GM20431 (cell line): Measurements from ENCODE around the gene RAB11FIP5.

Source experiments
- in situ Hi-C: fragments of 300-500 bp; cut with MseI, MboI; formaldehyde crosslinking; loops from one replicate; pipeline ENCODE4 v1.15.0; 2020; ENCODE audit warnings: low sequenced_read_pairs; ENCODE audit not compliant: unreplicated experiment

RAB11FIP5 gene

DNA sequence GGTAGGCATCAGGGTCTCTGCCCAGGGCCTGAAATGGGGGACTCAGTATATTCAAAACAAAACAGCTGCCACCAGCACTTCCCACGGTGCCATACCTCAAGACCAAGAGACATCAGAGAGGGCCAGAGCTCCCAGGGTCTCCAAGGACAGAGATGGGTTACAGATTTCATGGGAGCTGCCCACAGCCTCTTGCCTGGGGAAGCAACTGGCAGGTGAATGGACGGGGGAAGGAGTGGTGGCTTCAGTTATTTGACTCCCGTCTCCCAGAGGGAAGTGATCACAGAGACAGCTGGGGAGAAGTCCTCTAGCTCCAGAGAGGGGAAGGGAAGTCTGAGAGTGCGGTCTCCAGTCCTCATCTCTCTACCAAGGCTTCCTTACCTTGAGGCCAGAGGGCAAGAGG, 25.4 kb downstream of the RAB11FIP5 start:
- in situ Hi-C loops, result no loop called here

DNA sequence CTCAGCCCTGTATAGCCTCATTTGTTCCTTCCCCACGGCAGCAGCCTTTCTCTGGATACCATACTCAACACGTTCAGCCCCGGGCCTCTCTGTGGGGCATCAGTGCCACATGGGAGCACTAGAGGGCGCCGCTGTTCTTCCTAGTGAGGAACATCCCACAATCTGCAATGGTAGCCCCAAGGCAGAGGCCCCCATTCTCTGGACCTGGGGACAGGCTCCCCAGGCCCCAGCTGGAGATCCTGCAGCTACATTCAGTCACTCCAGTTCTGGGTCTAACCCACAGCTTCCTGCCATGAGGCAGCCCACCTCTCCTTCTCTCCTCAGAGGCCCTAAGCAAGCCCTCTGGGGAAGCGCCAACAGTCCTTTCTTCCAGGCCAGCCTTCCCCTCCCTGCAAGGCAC, 27.1 kb downstream of the RAB11FIP5 start:
- in situ Hi-C loops, result no loop called here

DNA sequence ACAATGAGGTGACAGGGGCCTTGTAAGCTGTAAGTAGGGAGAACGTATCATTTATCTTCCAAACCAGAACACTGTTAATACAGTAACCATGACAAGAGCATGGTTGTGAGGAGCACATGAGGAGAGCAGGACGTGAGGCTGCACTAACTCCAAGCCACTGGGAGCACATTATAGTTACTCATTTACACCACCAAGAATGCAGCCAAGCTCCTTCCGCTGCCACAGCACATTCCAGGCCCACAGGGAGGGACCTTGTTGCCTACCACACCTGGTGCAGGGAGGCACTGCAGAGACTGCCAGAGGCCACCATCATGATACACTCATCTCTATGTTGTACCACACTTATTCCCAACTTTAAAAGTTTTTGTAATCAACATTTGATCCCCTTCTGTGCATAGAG, 27.8 kb downstream of the RAB11FIP5 start:
- in situ Hi-C loops, result no loop called here

DNA sequence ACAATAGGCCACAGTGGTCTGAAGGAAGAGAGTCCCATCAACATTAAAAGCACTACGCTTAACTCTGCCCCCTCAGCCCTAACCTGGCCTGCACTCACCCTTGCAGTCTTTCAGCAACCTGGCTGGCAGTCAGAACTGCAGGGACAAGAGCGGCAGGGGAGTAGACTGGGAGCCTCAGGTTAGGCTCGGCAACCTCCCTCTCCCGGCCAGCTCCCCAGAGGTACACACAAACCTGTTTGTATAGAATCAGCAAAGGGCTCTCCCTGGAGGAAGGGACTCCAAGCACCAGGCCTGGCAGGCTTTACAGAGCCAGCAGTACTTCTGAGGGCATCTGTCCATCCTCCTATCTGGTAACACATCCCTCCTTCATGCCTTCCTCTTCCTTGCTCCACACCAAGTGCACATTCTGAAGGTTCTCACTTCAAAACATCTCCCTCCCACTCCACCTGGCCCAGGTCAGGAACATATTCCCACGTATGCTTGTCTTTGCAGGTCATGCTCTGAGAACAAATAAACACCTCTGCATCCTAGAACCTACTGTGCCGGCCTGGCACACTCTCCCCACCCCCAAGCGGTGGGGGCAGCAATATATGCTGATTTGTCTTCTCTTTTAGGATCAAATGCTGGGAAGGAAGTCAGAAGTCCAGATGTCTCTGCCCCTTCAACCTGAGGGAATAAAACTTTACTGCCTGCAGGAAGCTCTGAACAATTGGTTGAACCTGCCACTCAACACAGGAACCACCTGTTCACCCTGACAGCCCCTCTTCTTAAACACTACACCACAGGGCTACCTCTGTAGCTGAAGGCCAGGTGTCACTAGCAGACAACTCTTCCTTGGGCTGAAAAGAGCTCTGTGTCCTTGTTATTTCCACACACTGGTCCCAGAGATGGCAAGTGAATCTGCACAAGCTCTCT, 28.6 kb downstream of the RAB11FIP5 start:
- in situ Hi-C loops, result no loop called here

DNA sequence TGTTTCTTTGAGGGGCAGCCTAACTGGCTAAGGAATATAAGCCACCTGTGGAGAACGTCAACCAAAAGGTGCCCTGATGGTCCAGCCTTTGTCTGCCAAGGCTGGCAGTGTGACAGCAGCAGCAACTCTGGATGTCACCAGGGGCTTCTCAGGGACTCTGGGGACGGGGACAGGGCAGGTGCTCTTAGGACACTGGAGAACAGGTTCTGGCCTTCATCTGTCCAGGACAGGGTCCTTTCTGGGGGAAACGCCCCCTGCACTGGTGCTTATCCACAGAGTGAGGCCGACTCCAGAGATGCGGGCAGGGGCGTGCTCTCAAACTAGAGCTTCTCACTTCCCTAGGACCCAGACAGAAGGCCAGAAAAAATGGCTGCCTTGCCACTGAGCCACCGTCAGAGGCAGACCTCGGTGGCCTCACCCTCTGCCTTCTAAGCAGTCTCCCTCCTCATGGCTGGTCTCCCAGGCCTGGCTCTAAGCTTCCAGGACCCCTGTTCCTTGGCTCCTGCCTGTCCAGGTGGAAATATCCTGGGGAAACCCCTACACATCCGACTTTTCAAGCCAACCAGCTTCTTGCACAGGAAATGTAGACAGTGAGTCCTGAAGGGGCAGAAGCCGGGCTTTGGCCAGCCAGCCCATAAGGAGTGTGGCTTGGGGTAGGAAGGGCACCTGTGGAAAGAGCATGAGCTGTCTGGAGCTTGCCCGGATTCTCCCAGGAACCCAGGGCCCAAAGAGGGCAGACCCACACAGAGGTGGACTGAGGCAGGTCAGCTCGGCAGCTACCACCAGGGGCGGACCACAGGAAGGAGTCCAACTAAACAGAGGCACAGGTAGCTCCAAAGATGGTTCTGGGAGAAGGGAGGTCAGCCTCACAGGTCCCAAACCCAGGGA, 30.0 kb downstream of the RAB11FIP5 start:
- in situ Hi-C loops, result no loop called here

DNA sequence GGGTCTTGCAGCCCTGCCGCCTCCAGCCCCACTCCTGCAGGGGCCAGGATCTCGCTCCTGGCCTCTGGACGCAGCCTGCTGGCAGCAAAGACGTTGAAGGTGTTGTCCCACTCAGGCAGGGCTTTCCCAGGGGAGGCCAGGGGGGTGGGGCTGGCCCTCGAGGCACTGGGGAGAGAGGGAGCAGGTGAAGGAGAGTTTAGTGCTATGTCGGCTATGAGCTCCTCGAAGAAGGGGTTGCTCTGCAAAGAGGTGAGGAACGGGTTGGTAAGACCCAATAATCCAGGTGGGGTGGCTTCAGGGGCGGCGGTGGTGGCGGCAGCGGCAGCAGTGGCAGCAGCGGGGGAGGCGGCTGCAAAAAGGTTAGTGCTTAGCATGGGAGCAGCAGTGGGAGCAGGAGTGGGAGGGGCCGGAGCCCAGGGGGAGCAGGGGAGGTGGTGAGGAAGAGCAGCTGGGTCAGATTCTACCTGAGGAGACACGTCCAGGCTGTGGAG, 31.5 kb downstream of the RAB11FIP5 start:
- in situ Hi-C loops, result no loop called here

DNA sequence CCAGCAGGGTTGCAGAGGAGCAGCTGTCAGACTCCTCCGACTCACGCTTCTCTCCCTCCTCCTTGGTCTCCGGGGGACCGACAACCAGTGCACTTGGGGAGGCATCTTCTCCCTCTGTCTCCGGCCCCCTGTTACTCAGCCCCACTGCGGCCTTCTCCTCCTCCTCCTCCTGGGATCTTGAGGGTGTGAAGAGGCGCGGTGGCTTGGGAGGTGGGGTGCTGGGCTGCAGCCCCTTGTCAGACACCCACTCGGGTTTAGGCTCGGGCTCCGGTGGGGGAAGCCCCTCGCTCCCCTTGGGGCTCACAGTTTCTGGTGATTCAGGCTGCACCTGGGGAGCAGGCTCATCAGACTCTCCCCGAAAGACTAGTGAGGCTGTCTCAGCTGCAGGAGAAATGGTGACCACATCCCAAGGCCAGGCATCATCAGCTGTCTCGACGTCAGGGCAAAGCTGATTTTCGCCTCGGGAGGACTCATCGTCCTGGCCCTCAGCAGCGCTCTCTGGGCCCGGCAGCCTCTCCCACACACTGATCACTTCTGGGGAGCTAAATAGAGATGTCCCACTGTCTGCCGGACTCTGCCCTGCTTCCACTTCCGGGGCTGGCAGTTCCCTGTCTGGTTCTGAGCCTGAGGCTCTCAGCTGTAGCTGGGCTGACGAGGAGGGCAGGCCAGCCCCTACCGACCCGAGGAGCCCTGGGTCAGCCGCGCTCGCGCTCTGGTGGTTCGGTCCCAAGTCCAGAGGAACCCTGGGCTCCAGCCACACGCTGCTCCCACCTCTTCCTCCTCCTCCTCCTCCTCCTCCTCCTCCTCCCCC, 32.2 kb downstream of the RAB11FIP5 start:
- in situ Hi-C loops, result no loop called here

DNA sequence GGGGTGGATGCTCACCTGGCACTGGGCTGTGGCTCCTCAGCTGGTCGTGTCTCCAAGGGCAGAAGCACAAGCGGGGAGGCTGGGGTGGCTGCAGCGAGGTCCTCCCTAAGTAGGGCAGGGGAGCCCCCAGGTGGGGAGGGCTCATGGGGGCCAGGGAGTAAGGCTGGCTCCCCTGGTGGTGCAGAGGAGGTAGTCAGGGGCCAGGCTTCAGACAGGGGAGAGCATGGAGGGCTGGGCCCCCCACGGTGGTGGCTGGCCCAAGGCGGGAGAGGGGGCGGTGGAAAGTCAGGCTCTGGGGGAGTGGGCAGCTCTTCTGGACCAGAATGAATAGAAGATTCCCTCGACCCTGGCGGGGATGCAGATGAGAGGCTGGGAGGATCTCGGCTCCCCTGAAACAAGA, 33.1 kb downstream of the RAB11FIP5 start:
- in situ Hi-C loops, result no loop called here

DNA sequence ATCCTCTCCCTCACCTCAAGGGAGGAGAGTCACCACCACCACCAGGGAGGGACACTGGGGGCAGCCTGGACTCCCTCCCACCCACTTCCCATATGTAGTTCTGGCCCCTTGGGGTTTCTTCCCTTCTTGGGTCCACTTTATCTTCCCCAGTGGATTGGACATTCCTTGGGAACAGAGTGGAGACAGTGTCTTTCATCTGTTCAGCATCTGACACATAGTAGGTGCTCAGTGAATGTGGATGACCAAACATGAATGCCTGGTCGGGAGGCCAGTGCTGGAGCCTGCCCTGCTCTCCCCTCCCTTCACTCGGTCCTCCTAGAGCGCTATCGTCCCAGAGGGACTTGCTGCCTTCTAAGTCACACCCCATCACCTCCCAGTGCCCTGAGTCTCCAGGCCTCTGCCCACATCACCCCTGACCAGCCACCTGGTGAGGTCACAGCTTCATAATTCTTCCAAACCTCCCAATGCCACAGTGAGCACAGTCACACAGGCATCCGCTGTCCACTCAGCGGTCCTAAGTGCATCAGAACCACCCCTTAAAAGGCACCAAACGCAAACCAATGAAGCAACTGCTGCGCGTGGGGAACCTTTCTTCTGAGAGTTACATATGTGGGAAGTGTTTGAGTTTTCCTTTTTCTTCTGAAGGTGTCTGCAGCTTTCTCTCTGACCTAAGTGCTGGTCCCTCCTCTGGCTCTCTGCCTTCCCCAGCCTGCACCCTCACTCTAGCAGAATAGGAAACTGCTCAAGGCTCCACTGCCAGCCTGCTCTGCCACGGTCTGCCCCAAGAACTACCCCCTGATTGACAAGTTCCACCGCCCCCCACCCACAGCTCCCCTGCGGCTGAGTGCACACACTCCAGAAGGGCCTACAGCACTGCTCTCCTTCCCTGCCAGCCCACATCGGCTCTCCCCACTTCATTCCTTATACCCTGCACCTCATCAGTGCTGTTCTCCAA, 34.0 kb downstream of the RAB11FIP5 start:
- in situ Hi-C loops, result no loop called here

DNA sequence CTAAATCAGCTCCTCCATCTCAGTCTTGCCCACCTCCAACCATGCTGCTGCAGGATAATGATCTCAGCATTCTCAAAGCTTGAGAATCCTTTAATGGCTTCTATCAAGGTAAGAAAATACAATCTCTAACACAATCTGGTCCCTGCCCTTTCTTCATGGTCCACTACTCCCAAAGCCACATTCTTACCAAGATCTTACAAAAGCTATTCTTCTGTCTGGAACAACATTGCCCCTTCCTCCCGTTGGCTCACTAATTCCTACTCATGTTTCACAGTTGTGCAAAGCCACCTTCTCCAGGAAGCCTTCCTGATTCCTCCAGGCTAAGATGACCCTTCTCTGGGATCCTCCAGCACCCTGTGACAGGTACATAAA, 35.3 kb downstream of the RAB11FIP5 start:
- in situ Hi-C loops, result no loop called here

DNA sequence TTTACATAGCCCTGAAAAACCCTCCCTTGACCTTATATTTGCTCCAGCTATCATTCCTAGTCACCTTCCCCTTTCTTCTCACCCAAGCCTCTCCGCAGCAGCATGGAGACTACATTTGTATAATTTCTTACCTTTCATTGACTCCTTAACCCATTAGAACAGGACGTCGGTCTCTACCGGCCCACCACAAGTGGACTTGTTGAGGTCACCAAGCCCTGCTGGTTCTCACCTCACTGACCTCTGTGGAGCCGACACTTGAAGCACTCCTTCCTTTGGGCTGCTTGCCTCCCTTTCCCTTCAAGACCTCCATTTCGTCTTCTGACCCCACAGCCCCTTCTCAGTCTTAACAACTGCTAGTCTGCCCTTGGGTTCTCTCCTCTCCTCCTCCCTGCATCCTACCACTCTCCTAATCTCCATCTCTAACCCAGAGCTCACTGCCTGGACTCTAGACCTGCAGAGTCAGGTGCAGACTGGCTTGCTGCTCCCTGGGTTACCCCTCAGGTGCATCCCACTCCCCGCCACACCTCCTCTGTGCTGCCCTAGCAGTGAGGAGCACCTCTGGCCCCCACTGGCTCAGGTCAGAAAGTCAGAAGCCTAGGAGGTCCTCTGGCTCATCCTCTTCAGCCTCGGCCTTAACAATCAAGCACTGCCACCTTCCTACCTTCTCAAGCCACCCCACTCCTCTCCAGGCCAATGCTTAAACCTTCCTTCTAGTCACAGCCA, 35.9 kb downstream of the RAB11FIP5 start:
- in situ Hi-C loops, result no loop called here

DNA sequence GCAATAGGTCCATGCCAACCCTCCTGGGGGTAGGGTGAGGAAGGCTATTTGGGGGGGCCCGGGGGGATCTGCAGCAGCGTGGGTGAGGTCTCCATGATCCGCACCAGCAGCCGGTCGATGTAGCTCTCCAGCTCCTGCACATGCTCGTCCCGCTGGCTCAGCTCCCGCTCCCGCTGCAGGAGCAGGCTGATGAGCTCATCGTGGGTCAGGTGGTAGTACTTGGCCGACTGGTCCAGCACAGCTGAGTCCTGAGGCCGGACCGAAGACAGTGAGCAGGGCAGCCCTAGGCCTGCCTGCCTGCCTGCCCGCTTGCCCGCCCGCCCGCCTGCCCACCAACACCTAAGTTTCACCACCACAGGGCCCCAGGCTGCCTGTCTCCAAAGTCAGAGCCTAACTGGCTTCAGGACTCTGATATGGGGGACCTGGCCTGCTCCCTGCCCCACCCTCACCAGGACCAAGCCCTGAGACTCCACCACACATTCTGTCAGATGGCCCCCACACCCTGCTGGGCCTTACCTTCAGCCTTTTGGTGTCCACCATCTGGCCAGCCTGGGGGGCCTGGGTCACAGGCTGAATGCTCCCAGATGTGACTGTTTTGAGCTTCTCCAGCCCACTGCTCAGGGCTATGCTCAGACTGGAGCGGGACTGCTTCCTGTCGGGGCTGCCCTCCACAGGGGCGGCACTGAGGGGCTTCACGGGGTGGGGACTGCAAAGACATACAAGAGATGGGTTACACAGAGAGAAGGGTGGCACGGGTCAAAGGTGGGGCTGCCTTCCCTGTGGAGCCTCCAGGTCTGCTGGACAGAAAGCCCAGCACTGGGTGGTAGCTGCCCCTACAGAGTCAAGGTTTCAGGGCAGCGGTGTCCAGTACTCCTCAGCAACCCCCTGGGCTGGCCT, 37.0 kb downstream of the RAB11FIP5 start:
- in situ Hi-C loops, result no loop called here

DNA sequence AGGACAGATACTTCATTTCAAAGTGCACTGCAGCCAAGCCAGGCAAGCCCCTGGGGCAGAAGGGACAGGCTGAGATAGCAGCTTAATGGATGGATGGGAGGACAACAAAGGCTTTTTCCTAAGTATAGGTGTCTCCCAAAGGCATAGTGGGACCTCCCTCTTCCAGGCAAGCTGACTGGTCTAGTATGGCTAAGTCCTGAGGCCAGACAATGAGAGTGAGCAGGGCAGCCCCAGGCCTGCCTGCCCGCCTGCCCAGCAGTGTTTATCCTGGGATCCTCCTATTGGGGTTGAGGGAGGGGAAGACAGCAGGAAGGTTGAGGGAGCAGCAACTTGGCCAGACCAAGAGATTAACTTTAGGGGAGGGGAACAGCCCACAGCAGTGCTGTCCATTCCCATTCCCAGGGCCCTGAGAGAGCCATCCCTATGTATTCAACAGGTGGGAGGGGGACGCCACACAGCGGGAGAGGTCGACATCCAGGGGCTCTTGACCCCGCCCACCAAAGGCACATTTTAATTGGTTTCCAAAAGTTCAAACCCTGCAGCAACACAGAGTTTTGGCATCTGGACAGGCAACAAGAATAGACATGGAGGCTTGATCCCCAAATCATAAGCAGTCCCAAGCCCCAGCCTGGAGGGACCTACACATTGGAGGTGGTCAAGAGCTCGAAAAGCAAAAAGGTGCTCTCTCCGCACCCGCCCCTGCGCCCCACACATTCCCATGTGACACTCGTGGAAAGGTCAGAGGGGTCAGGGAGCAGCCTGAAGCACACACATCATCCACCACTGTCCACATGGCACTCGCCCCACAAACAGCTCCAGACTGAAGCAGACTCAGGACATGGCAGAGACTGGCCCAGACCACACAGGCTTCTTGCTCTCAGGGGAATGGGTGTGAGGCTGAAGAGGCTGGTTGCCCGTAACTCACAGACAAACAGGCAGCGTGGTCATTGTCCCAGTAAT, 38.4 kb downstream of the RAB11FIP5 start:
- in situ Hi-C loops, result no loop called here

DNA sequence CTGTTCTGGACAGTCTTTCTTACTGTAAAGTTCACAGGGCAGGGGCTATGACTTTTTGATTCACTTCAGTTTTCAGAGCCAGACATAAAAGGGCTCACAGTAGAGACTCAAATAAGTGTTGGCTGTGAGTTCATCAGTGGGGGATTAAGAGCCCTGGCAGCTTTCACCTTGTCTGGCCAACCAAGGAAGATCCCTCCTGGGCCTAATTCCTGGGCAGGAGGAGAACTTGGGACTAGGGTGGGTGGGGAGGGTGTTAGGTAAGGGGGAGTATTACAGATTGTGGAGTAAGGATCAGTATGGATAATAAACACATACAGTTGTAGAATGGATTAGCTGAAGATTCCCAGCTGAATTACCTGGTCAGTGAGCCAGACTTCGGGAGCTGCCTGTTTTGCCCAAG, 40.3 kb downstream of the RAB11FIP5 start:
- in situ Hi-C loops, result no loop called here

DNA sequence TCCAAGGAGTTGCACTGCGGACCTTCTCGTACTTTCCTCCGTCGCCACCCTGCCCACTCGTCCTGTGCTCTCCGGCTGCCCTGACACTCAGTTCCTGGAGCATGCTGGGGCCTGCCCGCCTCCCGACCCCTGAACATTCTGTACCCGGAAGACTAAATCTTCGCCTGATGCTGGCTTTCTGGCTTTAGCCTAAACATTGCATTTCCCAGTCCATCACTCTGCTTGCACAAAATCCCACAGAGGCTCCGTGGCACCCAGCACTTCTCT, 40.7 kb downstream of the RAB11FIP5 start:
- in situ Hi-C loops, result no loop called here

DNA sequence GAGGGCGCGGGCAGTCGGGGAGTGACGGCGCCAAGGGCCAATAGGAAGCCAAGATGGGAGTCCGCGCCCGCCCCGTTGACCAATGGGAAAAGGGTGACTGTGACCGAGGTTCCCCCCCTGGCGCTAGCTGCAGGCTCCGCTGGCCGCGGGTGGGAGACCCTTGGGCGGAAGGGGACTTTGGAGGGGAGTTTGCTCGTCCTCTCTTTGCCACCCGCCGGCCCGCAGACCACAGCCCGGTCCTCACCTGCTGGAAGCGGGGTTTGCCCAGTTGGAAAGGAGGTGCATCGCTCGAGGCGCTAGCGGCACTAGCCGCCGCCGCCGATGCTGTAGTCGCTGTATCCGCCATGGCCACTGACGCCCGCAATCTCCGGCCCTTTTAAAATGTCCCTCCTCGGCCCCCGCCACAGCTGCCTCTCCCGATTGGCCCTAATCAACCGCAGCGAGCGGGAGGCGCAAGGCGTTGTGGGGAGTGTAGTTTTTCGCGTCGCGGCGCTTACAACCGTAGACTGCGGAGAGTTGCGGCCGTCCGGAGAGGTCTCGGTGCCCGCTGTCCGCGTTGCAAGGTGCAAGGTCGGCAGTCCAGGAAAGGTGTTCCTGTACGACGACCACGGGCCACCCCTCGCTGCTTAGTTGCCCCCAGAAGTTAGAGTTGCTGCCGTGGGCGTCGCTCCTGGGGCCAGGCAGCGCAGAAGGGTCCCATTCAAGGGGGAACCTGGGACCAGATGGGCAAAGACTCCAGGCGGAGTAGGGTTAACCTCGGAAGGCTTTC, 41.2 kb downstream of the RAB11FIP5 start, which contains the start of gene SFXN5:
TSS of gene SFXN5 (minus strand) at position 353 of the 769 bp plus-strand sequence. CDS start at position 346, 7 bp downstream.
- in situ Hi-C loops, result no loop called here
